IPS-18c (cell line): Measurements from ENCODE around the gene COMMD6.

ENCODE experiments used
- H3K4me3 ChIP-seq: 2 replicates; pipeline ENCODE4 v1.7.0; 2013; ENCODE audit warnings: low read depth, mild to moderate bottlenecking, low read length, moderate library complexity; ENCODE audit not compliant: insufficient read depth
- H3K9me3 ChIP-seq: one replicate; pipeline ENCODE4 v1.6.1; 2013; ENCODE audit warnings: mild to moderate bottlenecking, low read length, moderate library complexity; ENCODE audit not compliant: control insufficient read depth, insufficient read depth

COMMD6 gene

DNA sequence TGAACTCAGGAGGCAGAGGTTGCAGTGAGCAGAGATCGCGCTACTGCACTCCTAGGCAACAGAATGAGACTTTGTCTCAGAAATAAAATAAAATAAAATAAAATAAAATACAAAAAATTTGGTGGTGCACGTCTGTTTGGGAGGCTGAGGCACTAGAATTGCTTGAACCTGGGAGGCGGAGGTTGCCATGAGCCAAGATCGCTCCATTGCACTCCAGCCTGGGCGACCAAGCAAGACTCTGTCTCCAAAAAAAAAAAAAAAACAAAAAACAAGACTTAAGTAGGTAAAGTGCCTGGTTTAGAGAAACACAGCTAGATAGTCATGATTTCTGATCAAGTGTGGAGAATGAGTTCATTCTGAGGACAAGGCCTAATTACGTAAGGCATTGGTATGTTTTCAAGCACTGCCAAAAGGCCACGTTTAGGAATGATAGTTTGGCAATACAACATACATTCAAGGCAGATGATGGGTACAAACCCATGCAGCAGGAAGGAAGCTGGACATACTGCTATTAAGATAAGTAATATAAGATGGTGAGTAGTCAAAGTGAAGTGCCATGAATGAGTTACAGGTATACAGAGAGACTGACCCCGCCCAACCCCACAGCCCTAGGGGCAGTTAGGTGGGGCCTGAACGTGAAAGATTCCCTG lies 7.2 kb upstream of the COMMD6 start:
- Histone ChIP-seq H3K9me3 (no peaks in the 10 kb centered on the region), H3K4me3 (no peak overlapping the region)

DNA sequence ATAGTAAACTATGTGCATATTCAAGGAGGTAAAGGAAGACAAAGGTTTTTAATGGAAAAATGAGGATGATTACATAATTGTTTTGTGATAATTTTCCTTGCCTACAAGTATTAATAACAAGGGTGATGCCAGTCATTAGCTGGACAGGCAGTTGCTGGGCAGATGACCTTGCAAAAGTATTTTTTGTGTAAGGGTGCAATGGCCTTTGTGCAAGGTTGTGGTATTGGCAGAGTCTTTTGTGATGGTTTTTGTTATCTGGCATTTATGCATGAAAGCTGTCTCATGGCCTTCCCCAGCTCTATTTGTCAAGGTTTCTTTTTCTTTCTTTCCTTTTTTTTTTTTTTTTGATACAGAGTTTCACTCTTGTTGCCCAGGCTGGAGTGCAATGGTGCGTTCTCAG lies 4.3 kb upstream of the COMMD6 start:
- Histone ChIP-seq H3K4me3 (no peak overlapping the region), H3K9me3 (no peaks in the 10 kb centered on the region)

DNA sequence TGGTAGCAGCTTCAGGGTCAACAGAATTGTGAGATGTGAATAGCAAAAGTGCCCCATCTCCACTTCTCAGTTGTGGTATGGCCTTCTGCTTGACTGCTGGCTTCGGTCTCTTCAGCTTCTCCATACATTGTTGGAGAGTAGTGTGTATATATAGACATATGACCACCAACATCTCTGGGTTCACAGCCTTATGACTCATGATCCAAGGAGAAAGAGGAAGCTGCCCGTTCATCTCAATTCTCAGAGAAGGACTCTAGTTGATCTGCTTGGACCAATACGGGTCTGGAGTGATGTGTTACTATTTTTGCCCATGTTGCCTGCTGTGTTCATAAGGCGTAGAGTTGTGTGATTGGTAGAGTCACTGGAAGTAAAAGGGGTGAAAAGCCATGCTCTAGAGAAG lies 3.6 kb upstream of the COMMD6 start:
- Histone ChIP-seq H3K9me3 (no peaks in the 10 kb centered on the region), H3K4me3 (no peak overlapping the region)

DNA sequence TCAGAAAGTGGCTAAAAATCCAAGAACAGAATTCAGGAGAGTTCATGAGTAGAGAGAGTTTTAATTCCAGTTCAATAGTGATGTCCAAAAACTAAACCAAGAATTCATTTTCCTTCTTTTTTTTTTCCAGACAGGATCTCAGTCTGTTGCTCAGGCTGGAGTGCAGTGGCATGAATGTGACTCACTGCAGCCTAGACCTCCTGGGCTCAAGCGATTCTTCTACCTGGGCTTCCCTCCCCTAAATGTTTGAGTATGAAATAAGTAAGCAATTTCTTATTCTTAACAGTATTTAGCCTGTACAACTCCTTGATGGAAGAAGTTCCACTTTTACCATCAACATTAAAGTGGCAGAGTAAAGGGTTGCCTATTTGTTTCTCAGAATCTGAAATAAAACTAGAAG lies 3.8 kb downstream of the COMMD6 start:
- Histone ChIP-seq H3K4me3 (no peak overlapping the region), H3K9me3 (no peaks in the 10 kb centered on the region)

DNA sequence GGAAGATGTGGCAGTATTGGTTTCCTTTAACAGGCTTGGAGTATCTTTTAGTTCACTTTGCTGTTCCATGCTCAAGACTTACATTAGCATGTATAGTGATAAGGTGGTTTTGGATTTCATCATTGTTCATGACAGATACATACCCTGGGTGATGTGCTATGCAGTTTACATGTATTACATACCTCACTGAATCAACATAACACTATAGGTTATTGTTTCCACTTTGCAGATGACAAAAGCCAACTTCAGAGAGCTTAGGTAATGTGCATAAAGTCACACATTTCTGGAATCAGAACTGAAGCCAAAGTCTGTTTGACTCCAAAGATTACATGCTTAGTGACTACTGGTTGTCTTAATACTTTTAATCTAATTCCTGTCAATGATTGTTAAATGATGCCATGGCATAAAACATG lies 7.1 kb downstream of the COMMD6 start:
- no peak overlapping the region for H3K4me3 ChIP-seq
- no peaks in the 10 kb centered on the region for H3K9me3 ChIP-seq

DNA sequence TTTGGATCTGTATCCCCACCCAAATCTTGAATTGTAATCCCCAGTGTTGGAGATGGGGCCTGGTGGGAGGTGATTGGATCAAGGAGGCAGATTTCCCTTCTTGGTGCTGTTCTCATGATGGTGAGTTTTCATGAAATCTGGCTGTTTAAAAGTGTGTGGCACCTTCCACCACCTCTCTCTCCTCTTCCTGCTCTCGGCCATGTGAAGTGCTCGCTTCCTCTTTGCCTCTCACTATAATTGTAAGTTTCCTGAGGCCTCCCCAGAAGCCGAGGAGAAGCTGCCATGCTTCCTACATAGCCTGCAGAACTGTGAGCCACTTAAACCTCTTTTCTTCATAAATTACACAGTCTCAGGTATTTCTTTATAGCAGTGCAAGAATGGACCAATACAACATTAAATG lies 15.7 kb downstream of the COMMD6 start:
- Histone ChIP-seq H3K4me3 (no peak overlapping the region), H3K9me3 (peaks cover 5% of the 10 kb centered on the region)

DNA sequence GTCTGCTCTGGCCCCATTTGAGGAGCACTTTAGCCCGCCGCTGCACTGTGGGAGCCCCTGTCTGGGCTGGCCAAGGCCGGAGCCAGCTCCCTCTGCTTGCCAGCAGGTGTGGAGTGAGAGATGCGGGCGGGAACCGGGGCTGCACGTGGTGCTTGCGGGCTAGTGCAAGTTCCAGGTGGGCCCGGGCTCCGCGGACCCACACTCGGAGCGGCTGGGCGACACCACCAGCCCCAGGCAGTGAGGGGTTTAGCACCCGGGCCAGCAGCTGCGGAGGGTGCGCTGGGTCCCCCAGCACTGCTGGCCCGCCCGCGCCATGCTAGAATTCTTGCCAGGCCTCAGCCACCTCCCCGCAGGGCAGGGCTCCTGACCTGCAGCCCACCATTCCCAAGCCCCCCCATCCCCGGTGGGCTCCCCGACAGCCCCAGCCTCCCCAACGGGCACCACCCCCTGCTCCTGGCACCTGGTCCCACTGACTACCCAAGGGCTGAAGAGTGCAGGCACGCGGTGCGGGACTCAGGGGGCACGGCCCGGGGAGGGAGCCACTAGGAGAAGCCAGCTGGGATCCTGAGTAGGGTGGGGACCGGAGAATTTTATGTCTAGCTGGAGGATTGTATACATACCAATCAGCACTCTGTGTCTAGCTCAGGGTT lies 19.1 kb downstream of the COMMD6 start:
- Histone ChIP-seq H3K9me3 (peaks cover 5% of the 10 kb centered on the region), H3K4me3 (no peak overlapping the region)

DNA sequence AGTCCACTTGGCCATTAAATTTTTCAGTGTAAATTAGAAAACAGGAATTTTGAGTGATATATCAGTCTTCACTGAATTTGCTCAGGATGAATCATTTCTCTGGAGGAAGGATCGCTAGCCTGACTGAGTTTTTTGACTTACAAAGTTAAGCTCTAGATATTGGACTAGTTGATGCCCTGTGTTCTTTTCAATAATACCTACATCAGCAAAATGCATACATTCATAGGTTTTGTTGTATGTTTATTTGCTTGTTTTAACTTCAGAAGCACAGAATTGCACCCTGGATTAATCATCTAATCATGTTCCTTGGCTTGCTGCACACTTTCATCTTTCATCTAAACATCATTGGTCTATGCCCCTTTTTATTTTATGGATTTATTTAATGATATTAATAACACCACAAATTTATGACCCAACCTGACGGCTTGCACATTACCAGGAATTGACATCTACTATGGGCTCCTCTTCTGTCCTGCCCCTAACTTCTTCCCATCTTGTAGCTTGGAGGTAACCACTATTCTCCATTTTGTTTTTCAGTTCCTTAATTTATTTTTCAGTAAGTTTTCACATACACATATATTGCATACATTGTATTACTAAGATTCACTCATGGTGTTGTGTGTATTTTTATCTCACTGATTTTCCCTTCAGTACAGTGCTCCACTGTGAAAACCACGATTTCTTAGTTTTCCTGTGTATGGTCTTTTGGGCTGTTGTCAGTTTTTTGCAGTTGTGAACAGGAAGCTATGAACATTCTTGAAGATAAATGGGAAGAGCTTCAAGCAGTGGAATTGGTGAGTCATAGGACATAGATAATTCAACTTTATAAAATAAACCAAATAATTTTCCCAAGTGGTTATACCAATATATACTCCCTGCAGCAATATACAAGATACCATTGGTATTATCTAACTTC lies 23.3 kb downstream of the COMMD6 start:
- no peak overlapping the region for H3K4me3 ChIP-seq
- peaks cover 1% of the 10 kb centered on the region for H3K9me3 ChIP-seq

DNA sequence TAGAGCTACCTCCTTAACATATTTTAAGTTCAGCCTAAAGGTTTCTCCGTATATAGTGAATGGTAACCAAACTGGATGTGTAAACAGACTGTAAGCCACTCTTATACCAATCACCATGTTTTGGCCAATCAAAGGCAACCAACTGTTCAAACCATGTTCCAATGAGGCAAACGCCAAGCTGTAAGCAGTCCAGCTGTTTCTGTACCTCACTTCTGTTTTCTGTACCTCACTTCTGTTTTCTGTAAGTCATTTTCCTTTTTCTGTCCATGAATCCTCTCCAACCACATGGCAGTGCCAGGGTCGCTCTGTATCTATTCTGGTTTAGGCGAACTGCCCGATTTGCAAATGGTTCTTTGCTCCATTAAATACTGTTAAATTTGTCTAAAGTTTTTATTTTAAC lies 24.4 kb downstream of the COMMD6 start:
- H3K9me3 ChIP-seq: no peaks in the 10 kb centered on the region
- no peak overlapping the region for H3K4me3 ChIP-seq

DNA sequence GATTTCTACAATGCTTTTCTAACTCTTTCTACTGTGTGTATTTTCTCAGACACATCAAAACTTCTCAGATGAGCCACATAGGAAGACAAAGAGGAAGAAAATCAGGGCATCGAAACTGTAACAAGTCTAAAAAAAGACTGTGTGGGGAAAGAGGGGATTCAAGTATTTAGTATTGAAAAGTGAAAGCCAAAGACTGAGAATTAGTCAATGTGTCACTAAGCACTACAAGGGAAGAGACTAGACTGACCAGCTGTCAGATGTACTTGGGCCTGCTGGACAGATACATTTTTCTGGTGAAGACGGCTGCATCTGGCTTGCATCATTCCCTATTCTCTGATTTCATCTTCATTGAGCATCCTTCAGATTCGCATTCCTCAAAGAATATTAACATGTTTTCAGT lies 25.4 kb downstream of the COMMD6 start:
- H3K9me3 ChIP-seq: no peaks in the 10 kb centered on the region
- H3K4me3 ChIP-seq: no peak overlapping the region

DNA sequence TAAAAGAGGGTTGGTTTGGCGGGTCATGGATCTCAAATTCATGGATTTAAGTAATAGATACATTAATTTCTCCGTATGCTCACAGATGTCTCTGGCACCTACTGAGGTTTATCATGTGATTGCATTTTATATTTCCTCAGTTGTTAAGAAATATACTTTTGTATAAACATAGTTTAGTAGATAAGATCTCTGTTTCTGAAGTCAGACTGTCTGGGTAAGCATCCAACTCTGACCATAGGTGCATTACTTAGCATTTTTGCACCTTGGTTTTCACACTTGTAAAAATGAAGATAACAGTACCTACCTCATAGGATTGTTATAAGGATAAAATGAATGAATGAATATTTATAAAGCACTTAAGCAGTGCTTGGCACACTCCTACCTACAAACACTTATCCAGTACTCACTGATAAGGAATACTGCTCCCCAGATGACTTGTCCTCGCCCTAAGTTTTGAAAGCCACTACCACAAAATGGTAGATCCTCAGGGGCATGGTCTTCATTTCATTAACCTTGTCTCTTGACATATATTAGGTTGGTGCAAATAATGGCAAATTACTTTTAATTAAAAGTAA lies 26.5 kb downstream of the COMMD6 start:
- Histone ChIP-seq H3K9me3 (no peaks in the 10 kb centered on the region), H3K4me3 (no peak overlapping the region)

DNA sequence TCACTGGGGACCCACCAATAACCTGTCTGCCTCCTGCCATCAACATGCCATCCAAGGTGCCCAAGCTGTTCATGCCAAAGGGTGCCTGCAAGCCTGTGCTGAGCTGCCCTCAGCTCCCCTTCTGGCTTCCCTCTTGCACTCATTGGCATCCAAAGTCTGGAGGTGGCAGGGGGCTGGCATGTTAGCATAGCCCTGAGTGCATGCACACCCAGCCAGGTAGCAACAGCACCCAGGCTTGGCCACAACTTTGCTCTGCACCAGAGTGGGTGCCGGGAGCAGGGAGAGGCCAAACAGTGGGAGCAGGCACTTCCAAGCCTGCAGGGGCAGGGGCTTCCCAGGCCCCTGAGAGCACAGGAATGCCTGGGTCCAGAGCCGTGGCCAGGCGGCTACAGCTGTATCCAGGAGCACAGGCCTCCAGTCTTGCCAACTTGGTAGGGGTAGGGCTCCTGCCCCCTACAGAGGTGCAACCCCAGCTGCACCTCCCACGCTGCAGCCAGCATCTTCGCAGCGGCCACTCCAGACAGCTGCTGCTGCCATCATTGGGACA lies 29.6 kb downstream of the COMMD6 start:
- Histone ChIP-seq H3K4me3 (no peak overlapping the region), H3K9me3 (no peaks in the 10 kb centered on the region)

DNA sequence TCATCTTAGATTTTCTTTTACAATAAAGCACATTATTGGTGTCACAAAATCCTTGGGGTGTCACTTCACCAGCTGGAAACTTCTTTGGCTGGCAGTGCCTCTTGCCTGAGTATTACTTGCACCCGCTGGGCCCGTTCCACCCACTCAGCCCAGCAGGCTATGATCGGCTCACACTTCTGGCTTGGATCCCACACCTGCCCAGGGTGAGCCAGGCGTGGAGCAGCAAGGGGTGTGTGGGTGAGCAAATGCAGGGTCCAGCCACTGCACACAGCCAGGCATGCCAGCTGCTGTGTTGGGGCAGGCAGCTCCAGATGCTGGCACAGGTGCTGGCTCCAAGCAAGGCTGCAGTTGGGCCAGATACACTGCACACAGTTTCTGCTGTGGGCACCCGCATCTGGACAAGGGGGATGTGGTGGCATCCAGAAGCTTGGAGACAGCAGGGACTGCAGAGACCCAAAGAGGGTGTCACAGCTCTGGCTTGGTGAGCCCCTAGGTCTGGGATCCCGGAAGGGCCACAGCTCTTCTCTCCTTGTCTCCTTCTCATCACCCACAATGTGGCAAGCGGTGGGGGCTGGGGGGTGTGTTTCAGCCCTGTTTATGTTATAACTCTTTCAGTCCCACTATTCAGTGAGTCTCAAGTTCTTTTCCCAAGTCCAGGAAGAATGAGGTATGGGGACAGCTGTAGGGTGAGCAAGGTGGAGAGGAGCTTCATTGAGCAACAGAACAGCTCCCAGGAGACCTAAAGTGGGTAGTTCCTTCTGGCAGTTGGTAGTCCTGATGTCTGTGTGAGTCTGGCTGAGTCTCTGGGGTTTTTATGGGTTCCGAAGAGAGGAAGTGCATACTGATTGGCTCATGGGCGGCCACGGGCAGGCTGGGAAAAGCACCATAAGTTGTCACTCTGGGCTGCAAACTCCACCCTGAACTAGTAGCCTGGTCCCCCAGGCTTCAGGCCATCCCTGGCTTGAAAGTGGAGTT lies 30.3 kb downstream of the COMMD6 start:
- Histone ChIP-seq H3K4me3 (no peak overlapping the region), H3K9me3 (no peaks in the 10 kb centered on the region)

DNA sequence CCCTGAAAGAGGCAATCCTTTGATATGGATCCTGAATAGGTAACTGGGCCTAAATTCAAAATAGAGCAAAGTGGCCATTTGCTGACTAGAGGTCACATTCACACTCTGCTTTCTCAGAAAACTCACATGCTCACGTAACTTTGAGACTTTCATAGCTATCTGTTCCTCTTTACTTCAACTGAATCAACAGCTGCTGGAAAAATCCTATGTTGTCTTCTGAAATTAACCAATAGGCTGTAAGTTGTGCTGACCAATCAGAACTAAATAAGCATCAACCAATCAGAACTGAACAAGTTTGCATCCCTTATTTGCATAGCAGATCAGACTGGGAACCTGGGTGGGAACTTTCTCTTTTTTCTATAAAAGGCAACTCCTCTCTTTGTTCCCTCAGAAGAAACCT lies 31.6 kb downstream of the COMMD6 start:
- Histone ChIP-seq H3K4me3 (no peak overlapping the region), H3K9me3 (no peaks in the 10 kb centered on the region)

DNA sequence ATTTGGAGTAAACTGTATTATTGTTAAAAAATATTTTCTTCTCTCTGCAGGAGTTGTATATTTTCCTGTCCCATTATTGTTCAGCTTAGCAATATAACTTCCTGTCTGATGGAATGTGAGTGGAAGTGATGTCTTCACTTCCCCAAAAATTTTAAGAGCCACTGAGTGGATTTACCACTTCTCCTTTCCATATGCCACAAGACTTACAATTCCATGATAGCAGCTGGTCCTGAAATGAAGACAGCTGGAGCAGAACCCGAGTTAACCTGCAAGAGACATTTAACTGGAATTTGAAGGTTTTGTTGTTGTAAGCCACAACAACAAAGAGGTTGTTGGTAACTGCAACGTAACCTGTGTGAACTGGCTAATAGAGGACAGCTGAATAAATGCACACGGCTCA lies 32.3 kb downstream of the COMMD6 start:
- Histone ChIP-seq H3K4me3 (no peak overlapping the region), H3K9me3 (no peaks in the 10 kb centered on the region)

DNA sequence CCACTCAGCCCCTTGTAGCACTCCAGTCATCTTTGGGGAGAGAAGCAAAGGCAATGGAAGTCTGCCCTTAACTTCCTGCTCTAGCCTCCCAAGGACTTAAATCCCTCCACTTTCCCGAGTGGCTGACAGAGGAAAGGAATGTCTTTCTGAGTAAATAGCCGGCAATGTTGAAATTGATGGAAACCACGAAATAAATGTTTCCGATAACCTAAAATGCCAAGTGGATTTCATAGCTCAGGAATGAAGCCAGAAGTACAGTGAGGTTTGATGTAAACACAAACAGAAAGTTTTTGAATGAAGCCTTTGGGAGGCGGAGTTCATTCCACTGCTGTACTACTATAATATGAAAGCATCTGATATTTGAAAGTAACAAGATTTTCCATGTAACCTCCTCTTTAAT lies 41.7 kb downstream of the COMMD6 start:
- Histone ChIP-seq H3K4me3 (no peak overlapping the region), H3K9me3 (peaks cover 4% of the 10 kb centered on the region)
